ENCODE data around the gene NANOS1.

NANOS1 gene

GRCh38 chr10:119029613-119030420 lies at the start of gene NANOS1:
NANOS1 (plus strand) TSS chr10:119029714; CDS start chr10:119029802, 88 bp downstream.
- no peak for DNase-seq

GRCh38 chr10:118980135-118980865 lies 49.2 kb upstream of the NANOS1 start:
- no peak for DNase-seq

GRCh38 chr10:118980870-118981269 lies 48.6 kb upstream of the NANOS1 start:
- DNase-seq, result no peak

GRCh38 chr10:118981946-118982345 lies 47.6 kb upstream of the NANOS1 start:
- no peak for DNase-seq

- no peak for DNase-seq
These were observed 47.1 kb upstream of the NANOS1 start for GRCh38 chr10:118982366-118982765.

- no peak for DNase-seq
These were observed 46.3 kb upstream of the NANOS1 start for GRCh38 chr10:118983263-118983662.

GRCh38 chr10:118985576-118985975 lies 43.9 kb upstream of the NANOS1 start:
- no peak for DNase-seq

GRCh38 chr10:118986815-118987790 lies 42.4 kb upstream of the NANOS1 start:
- no peak for DNase-seq

GRCh38 chr10:118990326-118990725 lies 39.2 kb upstream of the NANOS1 start:
- no peak for DNase-seq

GRCh38 chr10:118992496-118992895 lies 37.0 kb upstream of the NANOS1 start:
- no peak for DNase-seq

GRCh38 chr10:118993214-118993613 lies 36.3 kb upstream of the NANOS1 start:
- DNase-seq, result no peak

GRCh38 chr10:118994321-118994720 lies 35.2 kb upstream of the NANOS1 start:
- DNase-seq, result no peak

GRCh38 chr10:118995739-118996138 lies 33.8 kb upstream of the NANOS1 start:
- DNase-seq, result no peak

GRCh38 chr10:118997379-118997778 lies 32.1 kb upstream of the NANOS1 start:
- DNase-seq, result no peak

- DNase-seq, result no peak
These were observed 31.3 kb upstream of the NANOS1 start for GRCh38 chr10:118998183-118998582.

- DNase-seq, result no peak
These were observed 27.6 kb upstream of the NANOS1 start for GRCh38 chr10:119001717-119002500.

GRCh38 chr10:119003572-119004289 lies 25.8 kb upstream of the NANOS1 start:
- DNase-seq, result no peak

- DNase-seq, result no peak
These were observed 24.0 kb upstream of the NANOS1 start for GRCh38 chr10:119005362-119006043.

GRCh38 chr10:119006451-119007210 lies 22.9 kb upstream of the NANOS1 start:
- no peak for DNase-seq

- no peak for DNase-seq
These were observed 22.3 kb upstream of the NANOS1 start for GRCh38 chr10:119007211-119007574.
